H1 (cell line): ENCODE measurements around the gene PLCB3. TPM values are rescaled to one million over a fixed set of nuclear protein-coding genes. Genes with fewer than 3 reads are reported as not detected.
A peak's percentile ranks its signal among the peaks of the same experiment; 100 is the strongest.

Source experiments
- CTCF ChIA-PET: fragments of 300-600 bp; sonication (Branson Sonifier 250); formaldehyde crosslinking; loops from one replicate; lab custom pipeline; 2021; ENCODE audit not compliant: partially characterized antibody; lab: Charles Lee
- POLR2A ChIA-PET: fragments of 300-600 bp; sonication (Branson Sonifier 250); formaldehyde crosslinking; loops from one replicate; lab custom pipeline; 2021; ENCODE audit warnings: inconsistent platforms; ENCODE audit not compliant: partially characterized antibody; lab: Charles Lee
- DNase-seq, 2 experiments: peaks; one replicate each; pipeline versions ENCODE4 v3.0.0 to v3.0.0-alpha.2; 2010 to 2022; ENCODE audit warnings: low spot score in 2 of 2, low read depth in 1 of 2, mixed read lengths in 1 of 2
- FAIRE-seq: peaks from 2 replicates; lab custom pipeline; 2011; peaks lifted over from hg19 to GRCh38; lab: Jason Lieb, UNC
- H2AFZ ChIP-seq: 2 replicates; pipeline ENCODE4 v1.8.1; 2012; ENCODE audit warnings: low read length, inconsistent platforms
- H2AK5ac ChIP-seq: 2 replicates; pipeline ENCODE4 v1.6.1; 2013; ENCODE audit warnings: low read depth, low read length
- H2BK120ac ChIP-seq: replicated peaks from 2 replicates; pipeline ENCODE3; 2013; ENCODE audit warnings: low read depth, low read length, inconsistent platforms
- H2BK12ac ChIP-seq: 2 replicates; pipeline ENCODE4 v1.6.1; 2013; ENCODE audit warnings: low read depth, low read length
- H2BK15ac ChIP-seq: 2 replicates; pipeline ENCODE4 v1.6.1; 2013; ENCODE audit warnings: low read length
- H2BK20ac ChIP-seq: 2 replicates; pipeline ENCODE4 v1.6.1; 2013; ENCODE audit warnings: low read length
- H2BK5ac ChIP-seq: 2 replicates; pipeline ENCODE4 v1.6.1; 2013; ENCODE audit warnings: low read depth, low read length
- H3K14ac ChIP-seq: 2 replicates; pipeline ENCODE4 v1.6.1; 2013; ENCODE audit warnings: inconsistent platforms; ENCODE audit not compliant: insufficient read length
- H3K18ac ChIP-seq: 2 replicates; pipeline ENCODE4 v1.6.1; 2013; ENCODE audit warnings: low read length; ENCODE audit errors: extremely low read depth
- H3K23ac ChIP-seq: 2 replicates; pipeline ENCODE4 v1.6.1; 2013; ENCODE audit warnings: inconsistent platforms; ENCODE audit not compliant: insufficient read length
- H3K23me2 ChIP-seq: 2 replicates; pipeline ENCODE4 v1.6.1; 2013; ENCODE audit warnings: low read depth, low read length
- H3K27ac ChIP-seq: 2 replicates; pipeline ENCODE4 v1.6.1; 2011; ENCODE audit warnings: low read depth, low read length, inconsistent platforms
- H3K27me3 ChIP-seq, 4 experiments: replicated peaks in 1 of 4; 1 replicate in 1 of 4; 2 replicates in 3 of 4; pipeline versions ENCODE4 v1.6.1 to v1.8.1; 2011 to 2013; ENCODE audit warnings: low read length in 3 of 4, mild to moderate bottlenecking in 3 of 4, inconsistent platforms in 2 of 4, mixed read lengths in 2 of 4, moderate library complexity in 1 of 4; ENCODE audit not compliant: control insufficient read depth in 3 of 4, insufficient read depth in 3 of 4; ENCODE audit errors: extremely low read depth in 1 of 4
- H3K36me3 ChIP-seq, 4 experiments: 2 replicates each; pipeline versions ENCODE4 v1.6.1 to v1.8.1; 2011 to 2013; ENCODE audit warnings: mild to moderate bottlenecking in 4 of 4, low read length in 3 of 4, moderate library complexity in 2 of 4, control low read depth in 1 of 4, inconsistent platforms in 1 of 4; ENCODE audit not compliant: insufficient read depth in 4 of 4, control insufficient read depth in 2 of 4
- H3K4ac ChIP-seq: replicated peaks from 2 replicates; pipeline ENCODE3; 2013; ENCODE audit warnings: low read length, low read depth, mixed read lengths, inconsistent platforms; ENCODE audit not compliant: insufficient read length
- H3K4me1 ChIP-seq, 4 experiments: replicated peaks in 1 of 4; 1 replicate in 1 of 4; 2 replicates in 3 of 4; pipeline versions ENCODE4 v1.6.1 to v1.8.1; 2011 to 2013; ENCODE audit warnings: low read length in 3 of 4, inconsistent platforms in 2 of 4, mixed read lengths in 1 of 4; ENCODE audit not compliant: insufficient read depth in 4 of 4, control insufficient read depth in 3 of 4
- H3K4me2 ChIP-seq, 2 experiments: 2 replicates each; pipeline versions ENCODE4 v1.6.1 to v1.8.1; 2011 to 2013; ENCODE audit warnings: low read depth in 2 of 2, low read length in 2 of 2, control low read depth in 1 of 2, inconsistent platforms in 1 of 2, mild to moderate bottlenecking in 1 of 2; ENCODE audit not compliant: insufficient read depth in 1 of 2
- H3K4me3 ChIP-seq, 4 experiments: fragments of 200-600, 300-600 bp in 1 of 4; sonication (generic), shearing (Covaris generic), sonication (Bioruptor Twin) in 1 of 4; 2 replicates each; pipeline versions ENCODE4 v1.5.1 to v1.8.1; 2011 to 2016; ENCODE audit warnings: low read length in 4 of 4, low read depth in 3 of 4, control low read depth in 2 of 4, inconsistent platforms in 2 of 4, mild to moderate bottlenecking in 2 of 4, mixed read lengths in 1 of 4, moderate library complexity in 1 of 4; ENCODE audit not compliant: insufficient read depth in 2 of 4; ENCODE audit errors: extremely low read depth in 1 of 4
- H3K56ac ChIP-seq: replicated peaks from 2 replicates; pipeline ENCODE3; 2013; ENCODE audit warnings: low read depth, mild to moderate bottlenecking, mixed read lengths, low read length, inconsistent platforms; ENCODE audit not compliant: insufficient read length
- H3K79me1 ChIP-seq: 2 replicates; pipeline ENCODE4 v1.6.1; 2013; ENCODE audit warnings: low read depth, low read length, control low read depth
- H3K79me2 ChIP-seq, 2 experiments: 2 replicates each; pipeline versions ENCODE4 v1.6.1 to v1.8.1; 2012 to 2013; ENCODE audit warnings: low read length in 2 of 2, mild to moderate bottlenecking in 2 of 2, inconsistent platforms in 1 of 2; ENCODE audit not compliant: insufficient read depth in 2 of 2, control insufficient read depth in 1 of 2
- H3K9ac ChIP-seq, 4 experiments: replicated peaks in 1 of 4; 1 replicate in 1 of 4; 2 replicates in 3 of 4; pipeline versions ENCODE4 v1.6.1 to v1.8.1; 2011 to 2013; ENCODE audit warnings: low read depth in 3 of 4, low read length in 3 of 4, control low read depth in 2 of 4, mild to moderate bottlenecking in 2 of 4, moderate library complexity in 2 of 4, inconsistent platforms in 1 of 4; ENCODE audit errors: extremely low read depth in 1 of 4
- H3K9me3 ChIP-seq, 2 experiments: 2 replicates each; pipeline versions ENCODE4 v1.6.1 to v1.8.1; 2012 to 2013; ENCODE audit warnings: mild to moderate bottlenecking in 2 of 2, moderate library complexity in 2 of 2, control low read depth in 1 of 2, inconsistent platforms in 1 of 2, low read depth in 1 of 2, low read length in 1 of 2, mixed read lengths in 1 of 2; ENCODE audit not compliant: insufficient read depth in 2 of 2
- H4K20me1 ChIP-seq, 2 experiments: replicated peaks in 1 of 2; 2 replicates each; pipeline versions ENCODE3 to v1.8.1; 2011 to 2013; ENCODE audit warnings: inconsistent platforms in 2 of 2, low read length in 2 of 2, mild to moderate bottlenecking in 1 of 2; ENCODE audit not compliant: insufficient read depth in 2 of 2, control insufficient read depth in 1 of 2
- H4K5ac ChIP-seq: 2 replicates; pipeline ENCODE4 v1.6.1; 2013; ENCODE audit warnings: low read length, low read depth, mixed read lengths, inconsistent platforms; ENCODE audit not compliant: insufficient read length
- H4K8ac ChIP-seq: 2 replicates; pipeline ENCODE4 v1.8.0; 2013; ENCODE audit warnings: mild to moderate bottlenecking, moderate library complexity, low read length, inconsistent platforms; ENCODE audit not compliant: insufficient read depth; ENCODE audit errors: extremely low read depth
- H4K91ac ChIP-seq: replicated peaks from 2 replicates; pipeline ENCODE3; 2013; ENCODE audit warnings: low read length, mixed read lengths, inconsistent platforms; ENCODE audit not compliant: insufficient read length
- CEBPB ChIP-seq: IDR thresholded peaks from 2 replicates; pipeline ENCODE4 v1.6.1; 2012; ENCODE audit warnings: low read depth, low read length
- CTBP2 ChIP-seq: IDR thresholded peaks from 2 replicates; pipeline ENCODE4 v1.7.0; 2011; ENCODE audit warnings: borderline replicate concordance, mild to moderate bottlenecking, moderate library complexity, mixed read lengths, low read length; ENCODE audit not compliant: insufficient read depth, insufficient read length
- E2F6 ChIP-seq: IDR thresholded peaks from 2 replicates; pipeline ENCODE4 v1.6.1; 2012; ENCODE audit warnings: inconsistent platforms
- EZH2 ChIP-seq: fragments of 200-600 bp; sonication (generic); IDR thresholded peaks from 2 replicates; pipeline ENCODE4 v1.7.1; 2012; ENCODE audit warnings: low read depth, mild to moderate bottlenecking, moderate library complexity, low read length, inconsistent platforms; ENCODE audit not compliant: severe bottlenecking
- GABPA ChIP-seq: IDR thresholded peaks from 2 replicates; pipeline ENCODE4 v1.6.1; 2011; ENCODE audit warnings: mild to moderate bottlenecking, low read length, moderate library complexity, borderline replicate concordance; ENCODE audit not compliant: insufficient read depth
- HDAC6 ChIP-seq: IDR thresholded peaks from one replicate; pipeline ENCODE4 v1.7.1; 2012; ENCODE audit warnings: low read depth, mild to moderate bottlenecking, inconsistent platforms, low read length, moderate library complexity
- JUN ChIP-seq: IDR thresholded peaks from 2 replicates; pipeline ENCODE4 v1.6.1; 2011; ENCODE audit warnings: low read depth, mild to moderate bottlenecking, improper control_type of control experiment, low read length
- RNF2 ChIP-seq: fragments of 200-900, 300-1000 bp; sonication (generic); IDR thresholded peaks from 2 replicates; pipeline ENCODE4 v1.7.1; 2016; ENCODE audit warnings: borderline replicate concordance, low read depth, mild to moderate bottlenecking, antibody characterized with exemption, low read length; ENCODE audit not compliant: poor library complexity, severe bottlenecking; ENCODE audit errors: missing control alignments
- SUZ12 ChIP-seq: fragments of 200-600 bp; sonication (generic); IDR thresholded peaks from 2 replicates; pipeline ENCODE4 v1.6.1; 2012; ENCODE audit warnings: mild to moderate bottlenecking, inconsistent platforms, low read length, moderate library complexity, mixed read lengths
- WGBS, 2 experiments: shearing (Covaris generic) in 1 of 2; methylation state at CpG; one replicate each; pipeline versions ENCODE4 v1.1.6 to v1.1.7; 2013 to 2015; ENCODE audit warnings: low lambda C conversion rate in 2 of 2, mixed read lengths in 2 of 2, inconsistent platforms in 1 of 2, low coverage in 1 of 2, missing lambda C conversion rate in 1 of 2; ENCODE audit not compliant: insufficient replicate concordance in 2 of 2, insufficient coverage in 1 of 2, insufficient read length in 1 of 2; ENCODE audit errors: extremely low coverage in 1 of 2, missing lambda C conversion rate in 1 of 2; 5-methylcytosine and 5-hydroxymethylcytosine counted together
- polyA plus RNA-seq, 7 experiments: library from polyadenylated mRNA; depleted of rRNA in 3 of 7; stranded (reverse) in 5 of 7; unstranded in 2 of 7; fragments of >200 nt in 5 of 7; fragments of 200-250 nt in 2 of 7; gene quantifications; 1 replicate in 5 of 7; 2 replicates in 1 of 7; 4 replicates in 1 of 7; pipeline versions ENCODE4 v1.2.1 to v1.2.3, GENCODE V29; 2011 to 2013; ENCODE audit warnings: missing spikeins in 2 of 7, mixed read lengths in 2 of 7
- total RNA-seq: library from RNA; stranded (reverse); fragmentation: NEBNext Ultra II Directional; extraction: Animal tissue kit (Norgen Biotek cat#: 25700); gene quantifications from 2 replicates; pipeline ENCODE4 v1.2.1, GENCODE V29; 2021

Gene PLCB3
- total and polyA plus RNA-seq, 2 of the 8 experiments (the other 6 are each of a cell fraction or from before 2014, with no cell fraction given) = 47.2 to 104 TPM

GRCh38 chr11:64297699-64298358 lies 46.5 kb downstream of the PLCB3 start:
- Histone ChIP-seq H3K27me3 (peaks cover 70 to 91% (median 83%) of the 10 kb centered on the region in 4 experiments), H3K36me3 (no peaks in the 10 kb centered on the region; a peak in 1 of 8 replicates), H3K9me3 (no peaks in the 10 kb centered on the region; a peak in 1 of 4 replicates), H3K4ac (no peak overlapping the region), H3K79me2 (no peaks in the 10 kb centered on the region), H2BK5ac (no peak overlapping the region), H3K14ac (no peak overlapping the region), H3K9ac (no peak overlapping the region), H2BK12ac (0 out of 2 replicates have a peak overlapping the region, but pooled peaks have one; percentile 60), H3K23me2 (peaks cover 7% of the 10 kb centered on the region; the same call in 1 of the 2 replicates), H3K56ac (no peak overlapping the region), H2BK20ac (peak overlapping the region; percentile 61; the same call in 1 of the 2 replicates), H4K91ac (no peak overlapping the region), H3K18ac (no peak overlapping the region), H2AK5ac (no peak overlapping the region), H2BK15ac (no peak overlapping the region), H2BK120ac (no peak overlapping the region), H3K79me1 (no peaks in the 10 kb centered on the region), H3K4me2 (peak overlapping the region; percentile 57 to 63; a peak in 2 of 4 replicates), H3K4me3 (peak overlapping the region in 2 of 4 experiments; percentile 6 to 47; a peak in 2 of 8 replicates), H3K4me1 (peaks cover 0 to 23% (median 14%) of the 10 kb centered on the region in 4 experiments; a peak in 5 of 7 replicates), H4K5ac (no peak overlapping the region), H3K23ac (peak overlapping the region; percentile 66), H4K20me1 (peaks cover 0 to 14% of the 10 kb centered on the region in 2 experiments), H2AFZ (no peak overlapping the region), H4K8ac (no peak overlapping the region; the same call in 1 of the 2 replicates), H3K27ac (no peak overlapping the region)
- CTCF ChIA-PET = interaction anchor here (1.2 to 2.6 kb wide), 3 partner anchors 26 to 86 kb away, joined by 4 to 10 read pairs (median 5); no protein-coding TSS in a partner anchor
- POLR2A ChIA-PET = interaction anchor here (0.7 to 1.9 kb wide), 9 partner anchors 8 to 66 kb away, joined by 3 to 14 read pairs (median 3); partner anchors contain the start of genes BAD, GPR137, PRDX5 and TRMT112
- peak; percentile 73 for TF ChIP-seq EZH2
- TF ChIP-seq SUZ12 = peak; percentile 81; the same call in 1 of the 2 replicates
- TF ChIP-seq RNF2 = peak; percentile 72
- no peak for TF ChIP-seq CEBPB
- TF ChIP-seq CTBP2 = no peak
- no peak for TF ChIP-seq JUN
- peak; percentile 26; the same call in 1 of the 2 replicates for TF ChIP-seq E2F6
- TF ChIP-seq HDAC6 = no peak
- no peak for TF ChIP-seq GABPA
- FAIRE-seq = no peak
- DNase-seq = peak in 1 of 2 experiments; percentile 56
- WGBS, 2 experiments = 66% methylated on average over 18 of the region's 18 CpGs; no CpG with 5 or more reads in 1 of the 2 experiments
